K562 (cell line): ENCODE data around the gene MAP3K14. TPM values are rescaled to one million over a fixed set of nuclear protein-coding genes. Genes with fewer than 3 reads are reported as not detected.

ENCODE experiments used
- ATAC-seq: fragments of 200-7000 bp; cut with Tn5 transposase; 3 replicates; pipeline ENCODE4 v1.9.1; 2020; ENCODE audit warnings: moderate library complexity
- BruUV-seq: library from RNA; stranded (reverse); fragments of 400-500 nt; replicated peaks from 2 replicates; lab custom pipeline; 2021; lab: Mats Ljungman, UMichigan
- CTCF ChIA-PET: fragments of 300-600 bp; formaldehyde crosslinking; extraction: SDS; loops from one replicate; lab custom pipeline; 2021; ENCODE audit warnings: low intra/inter-chr PET ratio; lab: Yijun Ruan, JAX
- POLR2A ChIA-PET: fragments of 300-600, 350-650 bp; sonication (Branson Sonifier 250); formaldehyde crosslinking; extraction: SDS; loops from one replicate; lab custom pipeline; 2021; ENCODE audit warnings: antibody characterized with exemption, inconsistent platforms; lab: Yijun Ruan, JAX
- DNase-seq, 4 experiments: peaks; one replicate each; pipeline versions ENCODE4 v3.0.0 to v3.0.0-alpha.2; 2011 to 2018; ENCODE audit warnings: low spot score in 3 of 4, mixed read lengths in 3 of 4; ENCODE audit errors: extremely low read depth in 1 of 4
- FAIRE-seq: peaks from 2 replicates; lab custom pipeline; 2011; peaks lifted over from hg19 to GRCh38; lab: Jason Lieb, UNC
- H2AFZ ChIP-seq: 2 replicates; pipeline ENCODE4 v1.6.0; 2011; ENCODE audit warnings: low read depth, low read length, control low read depth, inconsistent platforms
- H3K27ac ChIP-seq: fragments of 200-600 bp; 3 replicates; pipeline ENCODE4 v1.8.0; 2011; ENCODE audit warnings: low read depth, mild to moderate bottlenecking, control low read depth, inconsistent platforms, low read length, moderate library complexity, mixed read lengths; ENCODE audit errors: extremely low read depth
- H3K27me3 ChIP-seq, 2 experiments: fragments of 300-600 bp in 1 of 2; 2 replicates in 1 of 2; 3 replicates in 1 of 2; pipeline versions ENCODE4 v1.6.0 to v1.8.0; 2011; ENCODE audit warnings: inconsistent platforms in 2 of 2, low read length in 2 of 2, mild to moderate bottlenecking in 1 of 2, mixed read lengths in 1 of 2, moderate library complexity in 1 of 2; ENCODE audit not compliant: control insufficient read depth in 2 of 2, insufficient read depth in 2 of 2
- H3K36me3 ChIP-seq: fragments of 300-600 bp; 3 replicates; pipeline ENCODE4 v1.8.0; 2011; ENCODE audit warnings: mild to moderate bottlenecking, low read length, inconsistent platforms; ENCODE audit not compliant: control insufficient read depth, insufficient read depth
- H3K4me1 ChIP-seq, 2 experiments: fragments of 200-600 bp in 1 of 2; replicated peaks in 1 of 2; 2 replicates in 1 of 2; 3 replicates in 1 of 2; pipeline versions ENCODE4 v1.5.1 to v1.8.0; 2011; ENCODE audit warnings: inconsistent platforms in 2 of 2, low read length in 2 of 2, mild to moderate bottlenecking in 1 of 2, mixed read lengths in 1 of 2, moderate library complexity in 1 of 2; ENCODE audit not compliant: control insufficient read depth in 2 of 2, insufficient read depth in 2 of 2
- H3K4me2 ChIP-seq: 2 replicates; pipeline ENCODE4 v1.6.1; 2011; ENCODE audit warnings: low read length, control low read depth, inconsistent platforms, mixed read lengths; ENCODE audit not compliant: insufficient read depth
- H3K4me3 ChIP-seq: fragments of 200-600 bp; sonication (generic), shearing (Covaris generic); 2 replicates; pipeline ENCODE4 v1.5.1; 2016; ENCODE audit warnings: control low read depth, inconsistent platforms
- H3K79me2 ChIP-seq: fragments of 200-600 bp; 3 replicates; pipeline ENCODE4 v1.8.0; 2011; ENCODE audit warnings: low read length, inconsistent platforms; ENCODE audit not compliant: control insufficient read depth, insufficient read depth
- H3K9ac ChIP-seq, 2 experiments: 2 replicates each; pipeline versions ENCODE4 v1.6.0 to v1.6.1; 2011; ENCODE audit warnings: low read depth in 2 of 2, low read length in 2 of 2, control low read depth in 1 of 2, inconsistent platforms in 1 of 2, mild to moderate bottlenecking in 1 of 2, mixed read lengths in 1 of 2; ENCODE audit not compliant: insufficient read depth in 1 of 2
- H3K9me1 ChIP-seq: one replicate; pipeline ENCODE4 v1.6.0; 2011; ENCODE audit warnings: inconsistent platforms, mild to moderate bottlenecking, low read length, moderate library complexity; ENCODE audit not compliant: control insufficient read depth, insufficient read depth
- H3K9me3 ChIP-seq: replicated peaks from 2 replicates; pipeline ENCODE4 v1.5.1; 2011; ENCODE audit warnings: low read depth, low read length, inconsistent platforms; ENCODE audit not compliant: control insufficient read depth, insufficient read depth
- H4K20me1 ChIP-seq: replicated peaks from 2 replicates; pipeline ENCODE4 v1.6.1; 2011; ENCODE audit warnings: low read length, inconsistent platforms, mixed read lengths; ENCODE audit not compliant: control insufficient read depth, insufficient read depth
- ADNP ChIP-seq: fragments of 200-800 bp; sonication (Bioruptor generic); IDR thresholded peaks from 2 replicates; pipeline ENCODE4 v1.6.1; 2016; ENCODE audit warnings: missing genetic modification characterization, missing compliant biosample characterization
- BCOR ChIP-seq: fragments of 450-650 bp; IDR thresholded peaks from 2 replicates; pipeline ENCODE4 v1.6.1; 2016
- FOSL1 ChIP-seq: fragments of 200-800 bp; sonication (Bioruptor generic); conservative IDR thresholded peaks from 2 replicates; pipeline ENCODE4 v1.6.1; 2016; ENCODE audit warnings: missing genetic modification characterization, missing compliant biosample characterization
- FOXJ2 ChIP-seq: fragments of 200-800 bp; sonication (Bioruptor generic); IDR thresholded peaks from 2 replicates; pipeline ENCODE4 v1.6.1; 2016; ENCODE audit warnings: missing genetic modification characterization, missing compliant biosample characterization
- HDAC8 ChIP-seq: fragments of 450-650 bp; IDR thresholded peaks from 2 replicates; pipeline ENCODE4 v1.6.1; 2016; ENCODE audit warnings: mild to moderate bottlenecking, missing genetic modification characterization, moderate library complexity, missing compliant biosample characterization
- JUND ChIP-seq, 2 experiments: IDR thresholded peaks; 2 replicates in 1 of 2; 3 replicates in 1 of 2; pipeline ENCODE4 v1.6.1; 2011; ENCODE audit warnings: borderline replicate concordance in 2 of 2, low read depth in 2 of 2, low read length in 2 of 2, improper control_type of control experiment in 1 of 2, missing biosample characterization in 1 of 2, missing genetic modification characterization in 1 of 2, missing genetic modification reagents in 1 of 2
- KDM1A ChIP-seq, 2 experiments: fragments of 450-650 bp; IDR thresholded peaks; 2 replicates each; pipeline ENCODE4 v1.6.1; 2016; ENCODE audit warnings: mild to moderate bottlenecking in 2 of 2
- NCOA2 ChIP-seq, 2 experiments: fragments of 450-650 bp; IDR thresholded peaks; 2 replicates each; pipeline ENCODE4 v1.6.1; 2018; ENCODE audit warnings: mild to moderate bottlenecking in 2 of 2, moderate library complexity in 1 of 2; ENCODE audit not compliant: partially characterized antibody in 2 of 2
- NR2C1 ChIP-seq, 2 experiments: fragments of 450-650 bp; IDR thresholded peaks; 2 replicates each; pipeline ENCODE4 v1.6.1; 2017; ENCODE audit warnings: mild to moderate bottlenecking in 2 of 2, antibody characterized with exemption in 1 of 2, inconsistent platforms in 1 of 2, missing compliant biosample characterization in 1 of 2, missing genetic modification characterization in 1 of 2
- RBM25 ChIP-seq: fragments of 200-400 bp; formaldehyde crosslinking; IDR thresholded peaks from 2 replicates; pipeline ENCODE4 v1.6.1; 2018; ENCODE audit warnings: low read length, low read depth, moderate library complexity; ENCODE audit not compliant: severe bottlenecking
- ZBTB7A ChIP-seq: IDR thresholded peaks from 2 replicates; pipeline ENCODE4 v1.6.1; 2011; ENCODE audit warnings: low read depth, mild to moderate bottlenecking, low read length, moderate library complexity, borderline replicate concordance; ENCODE audit not compliant: control insufficient read depth
- ZFP36 ChIP-seq: fragments of 150-350 bp; IDR thresholded peaks from 2 replicates; pipeline ENCODE4 v1.6.1; 2018; ENCODE audit warnings: low read length, low read depth; ENCODE audit not compliant: partially characterized antibody
- ZNF57 ChIP-seq: fragments of 450-650 bp; formaldehyde crosslinking; IDR thresholded peaks from 2 replicates; pipeline ENCODE4 v1.4.0; 2020; ENCODE audit warnings: mild to moderate bottlenecking, moderate library complexity
- WGBS: fragments of 100-300 bp; shearing (Covaris generic); methylation state at CpG from one replicate; pipeline ENCODE4 v1.1.6; 2016; ENCODE audit warnings: low coverage, mixed read lengths; ENCODE audit not compliant: insufficient coverage; ENCODE audit errors: missing lambda C conversion rate; 5-methylcytosine and 5-hydroxymethylcytosine counted together
- in situ Hi-C: fragments of 300-500 bp; cut with MboI; formaldehyde crosslinking; loops from 4 replicates; pipeline ENCODE4 v1.15.0; 2018; ENCODE audit warnings: inconsistent platforms, mixed read lengths
- intact Hi-C: fragments of 100-400 bp; cut with micrococcal nuclease; formaldehyde crosslinking; loops from 2 replicates; pipeline ENCODE4 v1.14.2; 2022
- polyA plus RNA-seq, 8 experiments: library from polyadenylated mRNA; depleted of rRNA in 4 of 8; stranded (reverse) in 5 of 8; unstranded in 3 of 8; fragments of >200 nt; fragmentation: Nextera tagmentation in 2 of 8; fragmentation: Illumina TruSeq in 1 of 8; extraction: Ambion mirVana in 2 of 8; extraction: Trizol in 1 of 8; gene quantifications; 2 replicates each; pipeline versions ENCODE4 v1.2.1 to v1.2.3, GENCODE V29; 2011 to 2014; ENCODE audit warnings: inconsistent platforms in 1 of 8, missing spikeins in 1 of 8
- total RNA-seq, 7 experiments: library from RNA; depleted of rRNA in 6 of 7; stranded (reverse); fragments of >200 nt in 6 of 7; fragmentation: Illumina TruSeq in 2 of 7; extraction: Trizol in 2 of 7; gene quantifications; 2 replicates each; pipeline versions ENCODE4 v1.2.1 to v1.2.3, GENCODE V29; 2011 to 2021; ENCODE audit warnings: low replicate concordance in 1 of 7

Gene MAP3K14
- total and polyA plus RNA-seq, 9 of the 15 experiments (the other 6 are each of a cell fraction or from before 2014, with no cell fraction given) = 0.45 to 8.7 (median 3.2) TPM

- Histone ChIP-seq H3K27ac (no peak overlapping the region), H3K9me3 (no peaks in the 10 kb centered on the region), H3K27me3 (no peaks in the 10 kb centered on the region), H3K4me3 (no peak overlapping the region), H2AFZ (peak overlapping the region; percentile 42; the same call in 1 of the 2 replicates), H3K9me1 (no peaks in the 10 kb centered on the region), H3K36me3 (no peaks in the 10 kb centered on the region), H3K9ac (peak overlapping the region in 1 of 2 experiments; percentile 24; a peak in 1 of 4 replicates), H3K4me1 (peaks cover 49 to 65% of the 10 kb centered on the region in 2 experiments), H4K20me1 (no peaks in the 10 kb centered on the region), H3K79me2 (no peaks in the 10 kb centered on the region), H3K4me2 (no peak overlapping the region)
- no peak for ATAC-seq
- peak in 1 of 4 experiments; percentile 55 for DNase-seq
- POLR2A ChIA-PET = interaction anchor here (0.6 to 1.6 kb wide), 3 partner anchors 19 to 191 kb away, joined by 3 to 7 read pairs (median 4); no protein-coding TSS in a partner anchor
- peak; percentile 78 for FAIRE-seq
- in situ Hi-C loops = no loop called here
- intact Hi-C loops = no loop called here
- CTCF ChIA-PET = no interaction called here
- no TSS peak for BruUV-seq
- 40% methylated on average over 8 of the region's 8 CpGs for WGBS
- peak; percentile 86 for TF ChIP-seq RBM25
- no peak for TF ChIP-seq HDAC8 (tag)
- TF ChIP-seq ZNF57 (CRISPR knock-in tag) = no peak
- TF ChIP-seq NCOA2 (IDR thresholded peaks at IDR 0.05; ENCODE audit: partially characterized antibody in 2 of 2) = no peak
- TF ChIP-seq JUND (IDR thresholded peaks at IDR 0.05; ENCODE audit: borderline replicate concordance, low read depth, low read length) = peak; percentile 69
- TF ChIP-seq JUND (tag; IDR thresholded peaks at IDR 0.05; ENCODE audit: borderline replicate concordance, low read depth, low read length) = peak; percentile 45; the same call in 1 of the 3 replicates
- TF ChIP-seq FOXJ2 = no peak
- peak; percentile 71; the same call in 1 of the 2 replicates for TF ChIP-seq ADNP
- peak; percentile 40 to 62; a peak in 3 of 4 replicates for TF ChIP-seq KDM1A (IDR thresholded peaks at IDR 0.05)
- peak; percentile 78 for TF ChIP-seq FOSL1 (tag)
- peak; percentile 25; the same call in 1 of the 2 replicates for TF ChIP-seq ZBTB7A
- peak; percentile 73 for TF ChIP-seq ZFP36
- peak; percentile 96 for TF ChIP-seq BCOR
- no peak for TF ChIP-seq NR2C1 (IDR thresholded peaks at IDR 0.05)
- 0 out of 2 replicates have a peak, but pooled peaks have one; percentile 8 for TF ChIP-seq NR2C1 (tag; IDR thresholded peaks at IDR 0.05)
These were observed 23.1 kb upstream of the MAP3K14 start for GRCh38 chr17:45339646-45340605.
